K562 (cell line): Measurements from ENCODE around the gene CABS1. TPM values are rescaled to one million over a fixed set of nuclear protein-coding genes. Genes with fewer than 3 reads are reported as not detected.
A peak's percentile ranks its signal among the peaks of the same experiment; 100 is the strongest.

ENCODE experiments used
- ATAC-seq: fragments of 200-7000 bp; cut with Tn5 transposase; 3 replicates; pipeline ENCODE4 v1.9.1; 2020; ENCODE audit warnings: moderate library complexity
- BruUV-seq: library from RNA; stranded (reverse); fragments of 400-500 nt; replicated peaks from 2 replicates; lab custom pipeline; 2021; lab: Mats Ljungman, UMichigan
- CTCF ChIA-PET: fragments of 300-600 bp; formaldehyde crosslinking; extraction: SDS; loops from one replicate; lab custom pipeline; 2021; ENCODE audit warnings: low intra/inter-chr PET ratio; lab: Yijun Ruan, JAX
- POLR2A ChIA-PET: fragments of 300-600, 350-650 bp; sonication (Branson Sonifier 250); formaldehyde crosslinking; extraction: SDS; loops from one replicate; lab custom pipeline; 2021; ENCODE audit warnings: antibody characterized with exemption, inconsistent platforms; lab: Yijun Ruan, JAX
- DNase-seq, 4 experiments: peaks; one replicate each; pipeline versions ENCODE4 v3.0.0 to v3.0.0-alpha.2; 2011 to 2018; ENCODE audit warnings: low spot score in 3 of 4, mixed read lengths in 3 of 4; ENCODE audit errors: extremely low read depth in 1 of 4
- FAIRE-seq: peaks from 2 replicates; lab custom pipeline; 2011; peaks lifted over from hg19 to GRCh38; lab: Jason Lieb, UNC
- H2AFZ ChIP-seq: 2 replicates; pipeline ENCODE4 v1.6.0; 2011; ENCODE audit warnings: low read depth, low read length, control low read depth, inconsistent platforms
- H3K27ac ChIP-seq: fragments of 200-600 bp; 3 replicates; pipeline ENCODE4 v1.8.0; 2011; ENCODE audit warnings: low read depth, mild to moderate bottlenecking, control low read depth, inconsistent platforms, low read length, moderate library complexity, mixed read lengths; ENCODE audit errors: extremely low read depth
- H3K27me3 ChIP-seq, 2 experiments: fragments of 300-600 bp in 1 of 2; 2 replicates in 1 of 2; 3 replicates in 1 of 2; pipeline versions ENCODE4 v1.6.0 to v1.8.0; 2011; ENCODE audit warnings: inconsistent platforms in 2 of 2, low read length in 2 of 2, mild to moderate bottlenecking in 1 of 2, mixed read lengths in 1 of 2, moderate library complexity in 1 of 2; ENCODE audit not compliant: control insufficient read depth in 2 of 2, insufficient read depth in 2 of 2
- H3K36me3 ChIP-seq: fragments of 300-600 bp; 3 replicates; pipeline ENCODE4 v1.8.0; 2011; ENCODE audit warnings: mild to moderate bottlenecking, low read length, inconsistent platforms; ENCODE audit not compliant: control insufficient read depth, insufficient read depth
- H3K4me1 ChIP-seq, 2 experiments: fragments of 200-600 bp in 1 of 2; replicated peaks in 1 of 2; 2 replicates in 1 of 2; 3 replicates in 1 of 2; pipeline versions ENCODE4 v1.5.1 to v1.8.0; 2011; ENCODE audit warnings: inconsistent platforms in 2 of 2, low read length in 2 of 2, mild to moderate bottlenecking in 1 of 2, mixed read lengths in 1 of 2, moderate library complexity in 1 of 2; ENCODE audit not compliant: control insufficient read depth in 2 of 2, insufficient read depth in 2 of 2
- H3K4me2 ChIP-seq: 2 replicates; pipeline ENCODE4 v1.6.1; 2011; ENCODE audit warnings: low read length, control low read depth, inconsistent platforms, mixed read lengths; ENCODE audit not compliant: insufficient read depth
- H3K4me3 ChIP-seq: fragments of 200-600 bp; sonication (generic), shearing (Covaris generic); 2 replicates; pipeline ENCODE4 v1.5.1; 2016; ENCODE audit warnings: control low read depth, inconsistent platforms
- H3K79me2 ChIP-seq: fragments of 200-600 bp; 3 replicates; pipeline ENCODE4 v1.8.0; 2011; ENCODE audit warnings: low read length, inconsistent platforms; ENCODE audit not compliant: control insufficient read depth, insufficient read depth
- H3K9ac ChIP-seq, 2 experiments: 2 replicates each; pipeline versions ENCODE4 v1.6.0 to v1.6.1; 2011; ENCODE audit warnings: low read depth in 2 of 2, low read length in 2 of 2, control low read depth in 1 of 2, inconsistent platforms in 1 of 2, mild to moderate bottlenecking in 1 of 2, mixed read lengths in 1 of 2; ENCODE audit not compliant: insufficient read depth in 1 of 2
- H3K9me1 ChIP-seq: one replicate; pipeline ENCODE4 v1.6.0; 2011; ENCODE audit warnings: inconsistent platforms, mild to moderate bottlenecking, low read length, moderate library complexity; ENCODE audit not compliant: control insufficient read depth, insufficient read depth
- H3K9me3 ChIP-seq: replicated peaks from 2 replicates; pipeline ENCODE4 v1.5.1; 2011; ENCODE audit warnings: low read depth, low read length, inconsistent platforms; ENCODE audit not compliant: control insufficient read depth, insufficient read depth
- H4K20me1 ChIP-seq: replicated peaks from 2 replicates; pipeline ENCODE4 v1.6.1; 2011; ENCODE audit warnings: low read length, inconsistent platforms, mixed read lengths; ENCODE audit not compliant: control insufficient read depth, insufficient read depth
- ASH1L ChIP-seq: fragments of 450-650 bp; IDR thresholded peaks from 2 replicates; pipeline ENCODE4 v1.6.1; 2018; ENCODE audit warnings: borderline replicate concordance, mild to moderate bottlenecking, low read depth; ENCODE audit not compliant: partially characterized antibody
- GATA2 ChIP-seq: sonication (generic); formaldehyde crosslinking; IDR thresholded peaks from 2 replicates; pipeline ENCODE4 v1.4.0; 2020; ENCODE audit warnings: mild to moderate bottlenecking, missing genetic modification reagents
- ILK ChIP-seq: fragments of 450-650 bp; IDR thresholded peaks from 2 replicates; pipeline ENCODE4 v1.6.1; 2016; ENCODE audit warnings: missing genetic modification characterization, low read depth, mild to moderate bottlenecking, missing compliant biosample characterization, moderate library complexity, borderline replicate concordance
- MYC ChIP-seq, 2 experiments: fragments of 250-450 bp in 1 of 2; sonication (Bioruptor Pico) in 1 of 2; IDR thresholded peaks; 2 replicates each; pipeline versions ENCODE4 v1.5.1 to v1.6.1; 2012 to 2021; ENCODE audit warnings: low read depth in 2 of 2, borderline replicate concordance in 1 of 2, improper control_type of control experiment in 1 of 2, low read length in 1 of 2, mild to moderate bottlenecking in 1 of 2, moderate library complexity in 1 of 2
- NFIC ChIP-seq: fragments of 450-650 bp; IDR thresholded peaks from 2 replicates; pipeline ENCODE4 v1.6.1; 2017; ENCODE audit warnings: mild to moderate bottlenecking, inconsistent platforms
- PCBP1 ChIP-seq: fragments of 200-400 bp; formaldehyde crosslinking; IDR thresholded peaks from 2 replicates; pipeline ENCODE4 v1.6.1; 2018; ENCODE audit warnings: mild to moderate bottlenecking, low read depth, low read length; ENCODE audit not compliant: poor library complexity, severe bottlenecking
- SIRT6 ChIP-seq: IDR thresholded peaks from one replicate; pipeline ENCODE4 v1.6.1; 2012; ENCODE audit warnings: low read depth, mild to moderate bottlenecking, control low read depth, inconsistent platforms, low read length, moderate library complexity
- ZNF764 ChIP-seq: fragments of 250-450 bp; sonication (Bioruptor Pico); IDR thresholded peaks from 2 replicates; pipeline ENCODE4 v1.4.0; 2020; ENCODE audit warnings: low read depth, mild to moderate bottlenecking, moderate library complexity
- WGBS: fragments of 100-300 bp; shearing (Covaris generic); methylation state at CpG from one replicate; pipeline ENCODE4 v1.1.6; 2016; ENCODE audit warnings: low coverage, mixed read lengths; ENCODE audit not compliant: insufficient coverage; ENCODE audit errors: missing lambda C conversion rate; 5-methylcytosine and 5-hydroxymethylcytosine counted together
- in situ Hi-C: fragments of 300-500 bp; cut with MboI; formaldehyde crosslinking; loops from 4 replicates; pipeline ENCODE4 v1.15.0; 2018; ENCODE audit warnings: inconsistent platforms, mixed read lengths
- intact Hi-C: fragments of 100-400 bp; cut with micrococcal nuclease; formaldehyde crosslinking; loops from 2 replicates; pipeline ENCODE4 v1.14.2; 2022
- polyA plus RNA-seq, 8 experiments: library from polyadenylated mRNA; depleted of rRNA in 4 of 8; stranded (reverse) in 5 of 8; unstranded in 3 of 8; fragments of >200 nt; fragmentation: Nextera tagmentation in 2 of 8; fragmentation: Illumina TruSeq in 1 of 8; extraction: Ambion mirVana in 2 of 8; extraction: Trizol in 1 of 8; gene quantifications; 2 replicates each; pipeline versions ENCODE4 v1.2.1 to v1.2.3, GENCODE V29; 2011 to 2014; ENCODE audit warnings: inconsistent platforms in 1 of 8, missing spikeins in 1 of 8
- total RNA-seq, 7 experiments: library from RNA; depleted of rRNA in 6 of 7; stranded (reverse); fragments of >200 nt in 6 of 7; fragmentation: Illumina TruSeq in 2 of 7; extraction: Trizol in 2 of 7; gene quantifications; 2 replicates each; pipeline versions ENCODE4 v1.2.1 to v1.2.3, GENCODE V29; 2011 to 2021; ENCODE audit warnings: low replicate concordance in 1 of 7
- TF ChIP-seq, protein P1 (sequence below): fragments of 250-450 bp; sonication (Bioruptor Pico); IDR thresholded peaks from 2 replicates; pipeline ENCODE4 v1.8.0; 2021; ENCODE audit warnings: moderate library complexity, mild to moderate bottlenecking, inconsistent platforms
- TF ChIP-seq, protein P2 (sequence below), 2 experiments: IDR thresholded peaks; 2 replicates each; pipeline ENCODE4 v1.6.1; 2011; ENCODE audit warnings: borderline replicate concordance in 1 of 2, control low read depth in 1 of 2, low read depth in 1 of 2, low read length in 1 of 2, mild to moderate bottlenecking in 1 of 2, mixed read lengths in 1 of 2, moderate library complexity in 1 of 2; ENCODE audit not compliant: insufficient read depth in 1 of 2, insufficient read length in 1 of 2, poor library complexity in 1 of 2, severe bottlenecking in 1 of 2; ENCODE audit errors: extremely low read depth in 1 of 2
- TF ChIP-seq, protein P3 (sequence below): sonication (generic); formaldehyde crosslinking; IDR thresholded peaks from 2 replicates; pipeline ENCODE4 v1.8.0; 2022; ENCODE audit warnings: mild to moderate bottlenecking, missing genetic modification reagents

Gene CABS1
- total and polyA plus RNA-seq, 9 of the 15 experiments (the other 6 are each of a cell fraction or from before 2014, with no cell fraction given): not detected

DNA sequence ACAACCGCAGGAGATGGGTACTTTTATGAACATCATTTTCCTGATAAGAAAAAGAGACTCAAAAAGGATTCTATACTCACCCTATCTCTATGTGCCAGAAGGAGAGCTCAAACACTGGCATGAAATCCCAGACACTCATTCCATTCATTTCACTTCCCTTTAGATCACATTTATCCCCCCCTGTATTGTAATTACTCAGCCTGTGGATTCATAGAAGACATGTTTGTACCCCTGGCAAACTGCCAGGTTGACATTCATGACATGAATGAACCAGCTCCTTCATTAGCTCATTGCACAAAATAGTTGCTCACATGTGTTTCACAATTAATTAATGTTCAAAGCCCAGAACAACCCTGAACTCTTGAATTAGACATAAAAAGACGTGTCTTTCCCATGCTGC is 30.7 kb downstream of the CABS1 start:
- Histone ChIP-seq H3K4me2 (no peak overlapping the region), H3K79me2 (no peaks in the 10 kb centered on the region), H3K27me3 (no peaks in the 10 kb centered on the region), H3K4me3 (no peak overlapping the region), H2AFZ (no peak overlapping the region), H3K9ac (no peak overlapping the region), H3K9me1 (no peaks in the 10 kb centered on the region), H3K27ac (no peak overlapping the region), H3K9me3 (peaks cover 2% of the 10 kb centered on the region; the same call in 1 of the 2 replicates), H3K36me3 (no peaks in the 10 kb centered on the region), H4K20me1 (no peaks in the 10 kb centered on the region), H3K4me1 (no peaks in the 10 kb centered on the region)
- ATAC-seq (no peak), FAIRE-seq (no peak), DNase-seq (no peak)
- no TSS peak for BruUV-seq
- intact Hi-C loops (no loop called here), in situ Hi-C loops (no loop called here)
- CTCF ChIA-PET: no interaction called here
- POLR2A ChIA-PET: no interaction called here
- whole genome bisulfite sequencing: 4% methylated on average over 2 of the region's 2 CpGs
- peak; percentile 66 for TF ChIP-seq NFIC
- TF ChIP-seq, protein P1, sequence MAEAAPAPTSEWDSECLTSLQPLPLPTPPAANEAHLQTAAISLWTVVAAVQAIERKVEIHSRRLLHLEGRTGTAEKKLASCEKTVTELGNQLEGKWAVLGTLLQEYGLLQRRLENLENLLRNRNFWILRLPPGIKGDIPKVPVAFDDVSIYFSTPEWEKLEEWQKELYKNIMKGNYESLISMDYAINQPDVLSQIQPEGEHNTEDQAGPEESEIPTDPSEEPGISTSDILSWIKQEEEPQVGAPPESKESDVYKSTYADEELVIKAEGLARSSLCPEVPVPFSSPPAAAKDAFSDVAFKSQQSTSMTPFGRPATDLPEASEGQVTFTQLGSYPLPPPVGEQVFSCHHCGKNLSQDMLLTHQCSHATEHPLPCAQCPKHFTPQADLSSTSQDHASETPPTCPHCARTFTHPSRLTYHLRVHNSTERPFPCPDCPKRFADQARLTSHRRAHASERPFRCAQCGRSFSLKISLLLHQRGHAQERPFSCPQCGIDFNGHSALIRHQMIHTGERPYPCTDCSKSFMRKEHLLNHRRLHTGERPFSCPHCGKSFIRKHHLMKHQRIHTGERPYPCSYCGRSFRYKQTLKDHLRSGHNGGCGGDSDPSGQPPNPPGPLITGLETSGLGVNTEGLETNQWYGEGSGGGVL: no peak

DNA sequence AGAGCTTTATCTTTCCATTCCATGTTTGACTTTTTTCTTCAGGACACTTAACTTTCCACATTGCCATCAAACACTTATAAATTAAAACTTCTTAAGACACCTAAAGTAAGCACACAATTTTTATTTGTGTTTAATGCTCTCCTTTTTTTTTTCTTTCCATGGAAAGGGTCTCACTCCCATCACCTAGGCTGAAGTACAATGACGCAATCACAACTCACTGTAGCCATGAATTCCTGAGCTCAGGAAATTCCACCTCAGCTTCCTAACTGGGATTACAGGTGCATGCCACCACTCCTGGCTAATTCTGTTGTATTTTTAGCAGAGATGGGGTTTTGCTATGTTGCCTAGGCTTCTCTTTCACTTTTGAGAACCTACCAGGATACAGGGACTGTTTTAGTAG is 33.0 kb downstream of the CABS1 start:
- FAIRE-seq (no peak), ATAC-seq (no peak), DNase-seq (no peak)
- Histone ChIP-seq H3K27me3 (no peaks in the 10 kb centered on the region), H3K9me3 (peaks cover 2% of the 10 kb centered on the region; the same call in 1 of the 2 replicates), H3K36me3 (no peaks in the 10 kb centered on the region), H3K4me3 (no peak overlapping the region), H3K4me2 (no peak overlapping the region), H3K4me1 (no peaks in the 10 kb centered on the region), H3K9me1 (no peaks in the 10 kb centered on the region), H4K20me1 (no peaks in the 10 kb centered on the region), H3K79me2 (no peaks in the 10 kb centered on the region), H3K27ac (no peak overlapping the region), H3K9ac (no peak overlapping the region), H2AFZ (no peak overlapping the region)
- POLR2A ChIA-PET: no interaction called here
- in situ Hi-C loops: no loop called here
- no TSS peak for BruUV-seq
- CTCF ChIA-PET: no interaction called here
- intact Hi-C loops: no loop called here
- 0% methylated on average over 1 of the region's 1 CpG for WGBS
- no peak for TF ChIP-seq GATA2 (CRISPR knock-in tag)
- TF ChIP-seq, protein P2, sequence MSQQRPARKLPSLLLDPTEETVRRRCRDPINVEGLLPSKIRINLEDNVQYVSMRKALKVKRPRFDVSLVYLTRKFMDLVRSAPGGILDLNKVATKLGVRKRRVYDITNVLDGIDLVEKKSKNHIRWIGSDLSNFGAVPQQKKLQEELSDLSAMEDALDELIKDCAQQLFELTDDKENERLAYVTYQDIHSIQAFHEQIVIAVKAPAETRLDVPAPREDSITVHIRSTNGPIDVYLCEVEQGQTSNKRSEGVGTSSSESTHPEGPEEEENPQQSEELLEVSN (IDR thresholded peaks at IDR 0.05; ENCODE audit: borderline replicate concordance in 1 of 2, extremely low read depth in 1 of 2, insufficient read depth in 1 of 2, insufficient read length in 1 of 2, low read depth in 1 of 2, low read length in 1 of 2, poor library complexity in 1 of 2, severe bottlenecking in 1 of 2): no peak
- no peak for TF ChIP-seq SIRT6
- TF ChIP-seq, protein P3, sequence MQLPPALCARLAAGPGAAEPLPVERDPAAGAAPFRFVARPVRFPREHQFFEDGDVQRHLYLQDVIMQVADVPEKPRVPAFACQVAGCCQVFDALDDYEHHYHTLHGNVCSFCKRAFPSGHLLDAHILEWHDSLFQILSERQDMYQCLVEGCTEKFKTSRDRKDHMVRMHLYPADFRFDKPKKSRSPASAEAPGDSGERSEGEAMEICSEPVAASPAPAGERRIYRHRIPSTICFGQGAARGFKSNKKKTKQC: no peak
- no peak for TF ChIP-seq MYC (IDR thresholded peaks at IDR 0.05; ENCODE audit: low read depth, low read length)
- TF ChIP-seq MYC (CRISPR knock-in tag; IDR thresholded peaks at IDR 0.05; ENCODE audit: borderline replicate concordance, low read depth): no peak
- TF ChIP-seq ASH1L: no peak
- no peak for TF ChIP-seq ZNF764 (CRISPR knock-in tag)
- no peak for TF ChIP-seq PCBP1
- TF ChIP-seq ILK (tag): no peak
